Panc1 (cell line): ENCODE results near the gene IGF1. TPM values are rescaled to one million over a fixed set of nuclear protein-coding genes. Genes with fewer than 3 reads are reported as not detected.

Experiments
- ATAC-seq: fragments of 200-7000 bp; cut with Tn5 transposase; 2 replicates; pipeline ENCODE4 v1.9.1; 2020; ENCODE audit warnings: mild to moderate bottlenecking, moderate library complexity
- BruUV-seq: library from RNA; stranded (reverse); fragments of 400-500 nt; replicated peaks from 2 replicates; lab custom pipeline; 2021; lab: Mats Ljungman, UMichigan
- CTCF ChIA-PET: fragments of 300-600 bp; sonication (Branson Sonifier 250); formaldehyde crosslinking; loops from one replicate; lab custom pipeline; 2022; ENCODE audit warnings: antibody characterized with exemption; lab: Charles Lee
- POLR2A ChIA-PET: fragments of 300-600 bp; sonication (Branson Sonifier 250); formaldehyde crosslinking; loops from one replicate; lab custom pipeline; 2022; ENCODE audit warnings: antibody characterized with exemption; lab: Charles Lee
- DNase-seq: peaks from one replicate; pipeline ENCODE4 v3.0.0-alpha.2; 2010; ENCODE audit warnings: low read depth, low spot score
- H3K27ac ChIP-seq: 2 replicates; pipeline ENCODE4 v1.5.1; 2011; ENCODE audit warnings: mild to moderate bottlenecking, low read length, inconsistent platforms
- H3K27me3 ChIP-seq: fragments of 200-500 bp; sonication (Bioruptor generic); 2 replicates; pipeline ENCODE4 v1.6.0; 2014; ENCODE audit warnings: low read length, inconsistent platforms; ENCODE audit not compliant: control insufficient read depth, insufficient read depth
- H3K36me3 ChIP-seq: fragments of 200-500 bp; sonication (Bioruptor generic); 2 replicates; pipeline ENCODE4 v1.5.1; 2014; ENCODE audit warnings: inconsistent platforms, mild to moderate bottlenecking, low read length, moderate library complexity; ENCODE audit not compliant: control insufficient read depth, insufficient read depth
- H3K4me1 ChIP-seq: 2 replicates; pipeline ENCODE4 v1.5.1; 2011; ENCODE audit warnings: inconsistent platforms, mild to moderate bottlenecking, low read length, moderate library complexity; ENCODE audit not compliant: control insufficient read depth, insufficient read depth
- H3K4me3 ChIP-seq, 2 experiments: 2 replicates each; pipeline ENCODE4 v1.5.1; 2011 to 2012; ENCODE audit warnings: low read depth in 2 of 2, low read length in 2 of 2, mild to moderate bottlenecking in 2 of 2, inconsistent platforms in 1 of 2, moderate library complexity in 1 of 2
- H3K9me3 ChIP-seq: fragments of 200-500 bp; sonication (Bioruptor generic); 2 replicates; pipeline ENCODE4 v1.5.1; 2014; ENCODE audit warnings: low read depth, mild to moderate bottlenecking, inconsistent platforms, low read length, moderate library complexity; ENCODE audit not compliant: control insufficient read depth, insufficient read depth
- CTCF ChIP-seq: fragments of 450-650 bp; IDR thresholded peaks from 2 replicates; pipeline ENCODE4 v1.5.1; 2017; ENCODE audit warnings: mild to moderate bottlenecking
- POLR2AphosphoS5 ChIP-seq: IDR thresholded peaks from 2 replicates; pipeline ENCODE4 v1.6.1; 2012; ENCODE audit warnings: mild to moderate bottlenecking, low read depth, low read length, moderate library complexity
- REST ChIP-seq, 2 experiments: IDR thresholded peaks; 2 replicates each; pipeline ENCODE4 v1.6.1; 2011 to 2012; ENCODE audit warnings: low read depth in 2 of 2, control low read depth in 1 of 2, low read length in 1 of 2, mild to moderate bottlenecking in 1 of 2, moderate library complexity in 1 of 2; ENCODE audit not compliant: insufficient read depth in 1 of 2
- SIN3A ChIP-seq: IDR thresholded peaks from 2 replicates; pipeline ENCODE4 v1.6.1; 2012; ENCODE audit warnings: low read depth, mild to moderate bottlenecking, low read length, moderate library complexity, borderline replicate concordance; ENCODE audit not compliant: insufficient read depth
- TCF7L2 ChIP-seq: IDR thresholded peaks from 2 replicates; pipeline ENCODE4 v1.6.1; 2011; ENCODE audit warnings: mild to moderate bottlenecking, low read depth, low read length, inconsistent platforms
- in situ Hi-C: cut with HindIII; loops from 2 replicates; pipeline ENCODE4 v1.10.0; 2016; ENCODE audit warnings: low sequenced_read_pairs, low pct_unique_long_range_greater_than_20kb
- intact Hi-C: fragments of 100-400 bp; cut with micrococcal nuclease; formaldehyde crosslinking; loops from one replicate; pipeline ENCODE4 v1.10.0; 2022; ENCODE audit not compliant: unreplicated experiment
- total RNA-seq: library from RNA; stranded (reverse); gene quantifications from one replicate; pipeline ENCODE4 v1.2.1, GENCODE V29; 2021; ENCODE audit not compliant: unreplicated experiment

The IGF1 gene
- total RNA-seq, 1 experiment from 2014 or later = not detected

GRCh38 chr12:102413396-102413795, 67.0 kb downstream of the IGF1 start:
- no peaks in the 10 kb centered on the region for H3K4me1 ChIP-seq
- ATAC-seq (no peak), DNase-seq (no peak)
- BruUV-seq = no TSS peak
- intact Hi-C loops (no loop called here), in situ Hi-C loops (no loop called here)
- H3K27ac ChIP-seq = no peak overlapping the region
- ChIA-PET POLR2A (interaction anchor here (0.6 kb wide), 1 partner anchor 429 kb away, joined by 5 read pairs; no protein-coding TSS in a partner anchor), CTCF (no interaction called here)
- TF ChIP-seq TCF7L2 (no peak), SIN3A (no peak), CTCF (no peak), REST (IDR thresholded peaks at IDR 0.05; ENCODE audit: insufficient read depth in 1 of 2, low read depth in 2 of 2, low read length in 1 of 2) (no peak), POLR2AphosphoS5 (no peak)
- H3K36me3 ChIP-seq = no peaks in the 10 kb centered on the region
- H3K4me3 ChIP-seq = no peak overlapping the region
- no peaks in the 10 kb centered on the region for H3K9me3 ChIP-seq
- H3K27me3 ChIP-seq = no peaks in the 10 kb centered on the region

GRCh38 chr12:102410511-102410910, 69.9 kb downstream of the IGF1 start:
- no peak overlapping the region for H3K4me3 ChIP-seq
- BruUV-seq = no TSS peak
- H3K4me1 ChIP-seq = no peaks in the 10 kb centered on the region
- ChIA-PET POLR2A (no interaction called here), CTCF (no interaction called here)
- TF ChIP-seq POLR2AphosphoS5 = no peak
- TF ChIP-seq TCF7L2 = no peak
- TF ChIP-seq REST (IDR thresholded peaks at IDR 0.05; ENCODE audit: insufficient read depth in 1 of 2, low read depth in 2 of 2, low read length in 1 of 2) = no peak
- TF ChIP-seq CTCF = no peak
- TF ChIP-seq SIN3A = no peak
- no peaks in the 10 kb centered on the region for H3K9me3 ChIP-seq
- H3K27ac ChIP-seq = no peak overlapping the region
- in situ Hi-C loops = no loop called here
- intact Hi-C loops = no loop called here
- ATAC-seq (no peak), DNase-seq (no peak)
- H3K27me3 ChIP-seq = no peaks in the 10 kb centered on the region
- no peaks in the 10 kb centered on the region for H3K36me3 ChIP-seq
